Subcutaneous adipose tissue (tissue), 4 donors: ENCODE data around the gene SMKR1. TPM values are rescaled to one million over a fixed set of nuclear protein-coding genes. Genes with fewer than 3 reads are reported as not detected.

Source experiments
- CTCF ChIP-seq: fragments of 450-650 bp; IDR thresholded peaks from one replicate; pipeline ENCODE4 v1.5.1; 2016; ENCODE audit warnings: low read depth, mild to moderate bottlenecking, control low read depth, antibody characterized with exemption, moderate library complexity
- total RNA-seq, 4 donors: library from RNA; depleted of rRNA; stranded (reverse); fragments of >200 nt; gene quantifications; one replicate each; pipeline ENCODE4 v1.1.0, GENCODE V29; 2016

The SMKR1 gene
- total RNA-seq, 4 donors from 2014 or later, result not detected

GRCh38 chr7:129550693-129551360 is 48.5 kb downstream of the SMKR1 start:
- TF ChIP-seq CTCF, result no peak

DNA sequence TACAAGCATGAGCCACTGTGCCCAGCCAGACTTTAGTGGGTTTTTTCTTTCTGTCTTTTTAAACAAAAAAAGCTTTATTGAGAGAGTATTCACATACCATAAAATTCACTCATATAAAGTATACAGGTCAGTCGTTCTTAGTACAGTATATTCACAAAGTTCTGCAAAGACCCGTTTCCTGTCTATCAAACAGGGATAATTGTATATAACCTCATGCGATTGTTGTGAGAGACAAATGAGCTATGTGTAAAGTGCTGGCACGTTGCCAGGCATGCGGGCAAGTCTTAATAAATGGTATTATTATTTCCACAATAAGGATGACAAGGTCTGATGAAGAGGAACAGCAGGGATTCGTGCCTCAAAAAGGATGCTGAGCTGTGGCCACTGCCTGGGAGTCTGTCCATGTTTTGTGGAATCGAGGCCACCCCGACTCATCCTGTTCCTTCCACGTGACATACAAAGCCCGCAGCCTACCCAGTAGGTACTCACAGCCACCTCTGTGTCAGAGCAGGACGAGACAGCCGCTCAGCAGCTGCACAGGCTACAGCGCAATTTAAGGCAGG is 51.6 kb downstream of the SMKR1 start:
- no peak for TF ChIP-seq CTCF

GRCh38 chr7:129556607-129557133 is 54.3 kb downstream of the SMKR1 start:
- TF ChIP-seq CTCF, result no peak

- TF ChIP-seq CTCF, result no peak
Measured at GRCh38 chr7:129557686-129558481, 55.6 kb downstream of the SMKR1 start.

- no peak for TF ChIP-seq CTCF
Measured at GRCh38 chr7:129559564-129559963, 57.2 kb downstream of the SMKR1 start.

DNA sequence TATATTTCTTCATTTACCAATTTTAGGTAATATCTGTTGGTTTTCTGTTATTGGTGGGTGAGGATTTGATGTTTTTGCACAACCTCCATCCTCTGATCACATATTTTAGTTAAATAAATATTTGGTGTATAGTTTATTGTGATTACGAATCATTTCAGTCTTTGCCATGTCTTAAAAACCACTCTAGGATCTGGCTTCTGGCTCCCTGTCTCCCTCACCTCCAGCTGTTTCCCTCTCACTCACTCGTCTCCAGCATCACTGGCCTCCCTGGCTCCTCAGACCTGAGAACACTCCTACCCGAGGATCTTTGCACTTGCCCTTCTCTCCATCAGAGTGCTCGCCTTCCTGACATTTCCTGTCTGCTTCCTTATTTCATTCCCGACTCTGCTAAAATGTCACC is 58.5 kb downstream of the SMKR1 start:
- no peak for TF ChIP-seq CTCF
